ENCODE results near the gene NTN5. TPM values are rescaled to one million over a fixed set of nuclear protein-coding genes. Genes with fewer than 3 reads are reported as not detected.
"Not testable (repeated sequence)": the region's sequence is repeated elsewhere in the genome, so short reads cannot be mapped to it uniquely, and the experiment has no call there.

NTN5 gene
- polyA plus RNA-seq, 2 donors, result 0.25 to 0.39 TPM

- Histone ChIP-seq H3K4me3 (ENCODE audit: low read depth in 1 of 2, low read length in 2 of 2) (no peak overlapping the region), H3K27ac (ENCODE audit: low read depth in 2 of 2, low read length in 1 of 2) (peak overlapping the region; percentile 93 to 99), H3K9me3 (ENCODE audit: control insufficient read depth in 2 of 2, insufficient read depth in 1 of 2, low read depth in 1 of 2, low read length in 1 of 2) (no peaks in the 10 kb centered on the region), H3K27me3 (ENCODE audit: control insufficient read depth in 1 of 2, insufficient read depth in 2 of 2, low read length in 2 of 2) (no peaks in the 10 kb centered on the region), H3K4me1 (ENCODE audit: control insufficient read depth in 2 of 2, insufficient read depth in 2 of 2, low read length in 1 of 2) (peaks cover 0 to 10% of the 10 kb centered on the region in 2 donors), H3K36me3 (ENCODE audit: control insufficient read depth in 2 of 2, insufficient read depth in 2 of 2, low read length in 1 of 2) (peaks cover 0 to 7% of the 10 kb centered on the region in 2 donors)
- WGBS, 2 donors, result 51 to 52% methylated on average over 22 of the region's 22 CpGs
Observed at GRCh38 chr19:48633148-48634035, 39.4 kb downstream of the NTN5 start.

DNA sequence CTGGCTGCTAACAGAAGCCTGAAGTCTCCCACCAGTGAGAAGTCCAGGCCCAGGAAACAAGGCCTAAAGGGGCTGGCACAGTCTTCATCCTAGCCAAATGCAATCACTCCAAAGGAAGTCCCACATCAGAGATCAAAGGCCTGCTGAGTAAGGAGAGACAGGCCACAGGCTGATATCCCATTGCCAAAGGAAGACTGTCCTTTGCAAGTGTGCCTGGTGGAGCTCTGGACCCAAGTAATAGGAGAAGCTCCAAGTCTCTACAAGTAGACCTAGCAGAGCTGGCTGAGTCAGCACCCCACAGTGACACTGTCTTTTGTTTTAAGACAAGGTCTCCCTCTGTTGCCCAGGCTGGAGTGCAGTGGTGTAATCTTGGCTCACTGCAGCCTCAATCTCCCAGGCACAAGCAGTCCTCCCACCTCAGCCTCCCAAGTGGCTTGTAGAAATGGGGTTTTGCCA lies 40.1 kb downstream of the NTN5 start:
- Histone ChIP-seq H3K9me3 (ENCODE audit: control insufficient read depth in 2 of 2, insufficient read depth in 1 of 2, low read depth in 1 of 2, low read length in 1 of 2) (no peaks in the 10 kb centered on the region), H3K27me3 (ENCODE audit: control insufficient read depth in 1 of 2, insufficient read depth in 2 of 2, low read length in 2 of 2) (no peaks in the 10 kb centered on the region), H3K4me1 (ENCODE audit: control insufficient read depth in 2 of 2, insufficient read depth in 2 of 2, low read length in 1 of 2) (peaks cover 0 to 10% of the 10 kb centered on the region in 2 donors), H3K36me3 (ENCODE audit: control insufficient read depth in 2 of 2, insufficient read depth in 2 of 2, low read length in 1 of 2) (peaks cover 0 to 7% of the 10 kb centered on the region in 2 donors), H3K4me3 (ENCODE audit: low read depth in 1 of 2, low read length in 2 of 2) (no peak overlapping the region), H3K27ac (ENCODE audit: low read depth in 2 of 2, low read length in 1 of 2) (peak overlapping the region; percentile 93 to 99)

DNA sequence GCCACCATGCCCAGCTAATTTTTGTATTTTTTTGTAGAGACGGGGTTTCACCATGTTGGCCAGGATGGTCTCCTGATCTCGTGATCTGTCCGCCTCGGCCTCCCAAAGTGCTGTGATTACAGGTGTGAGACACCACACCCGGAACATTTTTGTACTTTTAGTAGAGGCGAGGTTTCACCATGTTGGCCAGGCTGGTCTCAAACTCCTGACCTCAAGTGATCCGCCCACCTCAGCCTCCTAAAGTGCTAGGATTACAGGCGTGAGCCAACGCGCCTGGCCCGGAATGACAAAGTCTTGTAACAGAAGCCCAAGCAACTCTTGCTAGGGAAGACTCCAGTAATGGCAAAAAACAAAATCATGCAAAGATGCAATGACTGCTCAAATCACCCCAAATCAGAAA lies 40.5 kb downstream of the NTN5 start:
- not testable (repeated sequence) for H3K27me3 ChIP-seq (ENCODE audit: control insufficient read depth in 1 of 2, insufficient read depth in 2 of 2, low read length in 2 of 2); H3K9me3 ChIP-seq (ENCODE audit: control insufficient read depth in 2 of 2, insufficient read depth in 1 of 2, low read depth in 1 of 2, low read length in 1 of 2); H3K4me3 ChIP-seq (ENCODE audit: low read depth in 1 of 2, low read length in 2 of 2); H3K36me3 ChIP-seq (ENCODE audit: control insufficient read depth in 2 of 2, insufficient read depth in 2 of 2, low read length in 1 of 2)
- 70 to 75% methylated on average over 11 of the region's 11 CpGs for WGBS, 2 donors
- H3K4me1 ChIP-seq (ENCODE audit: control insufficient read depth in 2 of 2, insufficient read depth in 2 of 2, low read length in 1 of 2), result peaks cover 0 to 12% of the 10 kb centered on the region in 2 donors
- peak overlapping the region; percentile 93 to 99 for H3K27ac ChIP-seq (ENCODE audit: low read depth in 2 of 2, low read length in 1 of 2)

DNA sequence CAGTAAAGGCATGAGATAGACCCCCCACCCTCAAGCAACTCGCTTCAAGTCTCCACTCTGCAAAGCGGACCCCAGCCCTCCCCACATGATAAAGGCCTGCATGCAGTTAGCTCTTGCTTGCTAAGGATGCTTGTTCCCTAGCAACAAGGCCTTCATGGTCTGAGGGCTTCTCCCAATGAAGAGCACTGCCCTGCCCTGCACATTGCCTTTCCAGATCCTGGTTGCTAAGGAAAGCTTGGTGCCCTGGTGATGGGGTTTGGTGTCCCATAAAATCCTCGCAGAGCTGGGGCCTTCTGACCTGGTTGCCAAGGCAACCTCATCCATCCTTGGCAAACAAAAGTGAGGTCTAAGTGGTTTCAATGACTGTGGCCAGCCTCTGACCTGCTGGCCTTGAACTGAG lies 41.6 kb downstream of the NTN5 start:
- H3K27ac ChIP-seq (ENCODE audit: low read depth in 2 of 2, low read length in 1 of 2), result peak overlapping the region in 1 of 2 donors; percentile 59
- 72 to 74% methylated on average over 3 of the region's 3 CpGs for WGBS, 2 donors
- peaks cover 0 to 7% of the 10 kb centered on the region in 2 donors for H3K36me3 ChIP-seq (ENCODE audit: control insufficient read depth in 2 of 2, insufficient read depth in 2 of 2, low read length in 1 of 2)
- no peaks in the 10 kb centered on the region for H3K9me3 ChIP-seq (ENCODE audit: control insufficient read depth in 2 of 2, insufficient read depth in 1 of 2, low read depth in 1 of 2, low read length in 1 of 2)
- H3K4me1 ChIP-seq (ENCODE audit: control insufficient read depth in 2 of 2, insufficient read depth in 2 of 2, low read length in 1 of 2), result peaks cover 0 to 15% of the 10 kb centered on the region in 2 donors
- no peaks in the 10 kb centered on the region for H3K27me3 ChIP-seq (ENCODE audit: control insufficient read depth in 1 of 2, insufficient read depth in 2 of 2, low read length in 2 of 2)
- H3K4me3 ChIP-seq (ENCODE audit: low read depth in 1 of 2, low read length in 2 of 2), result no peak overlapping the region

DNA sequence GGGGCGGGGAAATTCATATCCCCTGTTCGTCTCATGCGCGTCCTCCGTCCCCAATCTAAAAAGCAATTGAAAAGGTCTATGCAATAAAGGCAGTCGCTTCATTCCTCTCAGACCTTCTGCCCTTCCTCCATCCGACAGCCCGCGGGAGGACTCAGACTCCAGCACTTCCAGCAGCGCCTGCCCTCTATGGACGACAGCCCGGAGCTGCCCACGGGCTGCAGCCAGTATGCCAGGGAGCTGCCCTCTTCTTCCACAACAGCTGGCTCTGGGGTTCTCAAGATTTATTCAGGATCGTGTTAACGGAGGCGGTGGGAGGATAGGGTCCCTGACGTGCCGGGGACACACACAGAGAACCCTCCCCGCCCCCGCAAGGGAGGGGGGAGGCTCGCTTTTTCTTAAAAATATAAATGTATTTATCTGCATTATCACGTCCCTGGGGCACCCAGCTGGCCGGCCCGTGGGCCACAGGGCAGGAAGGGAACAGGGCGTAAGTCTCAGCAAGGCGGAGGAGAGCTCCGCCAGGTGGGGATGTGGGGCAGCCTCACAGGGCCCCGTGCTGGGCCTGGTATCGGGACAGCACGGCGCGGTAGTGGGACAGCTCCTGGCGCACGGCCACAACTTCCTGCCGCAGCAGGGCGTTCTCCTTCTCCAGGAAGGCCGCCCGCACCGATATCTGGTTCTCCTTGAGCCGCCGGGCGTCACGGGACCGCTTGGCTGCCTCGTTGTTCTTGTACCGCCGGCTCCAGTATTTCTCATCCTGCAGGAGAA lies 42.3 kb downstream of the NTN5 start:
- no peaks in the 10 kb centered on the region for H3K27me3 ChIP-seq (ENCODE audit: control insufficient read depth in 1 of 2, insufficient read depth in 2 of 2, low read length in 2 of 2)
- no peaks in the 10 kb centered on the region for H3K9me3 ChIP-seq (ENCODE audit: control insufficient read depth in 2 of 2, insufficient read depth in 1 of 2, low read depth in 1 of 2, low read length in 1 of 2)
- peak overlapping the region; percentile 59 to 66 for H3K27ac ChIP-seq (ENCODE audit: low read depth in 2 of 2, low read length in 1 of 2)
- no peak overlapping the region for H3K4me3 ChIP-seq (ENCODE audit: low read depth in 1 of 2, low read length in 2 of 2)
- H3K36me3 ChIP-seq (ENCODE audit: control insufficient read depth in 2 of 2, insufficient read depth in 2 of 2, low read length in 1 of 2), result peaks cover 0 to 9% of the 10 kb centered on the region in 2 donors
- 50 to 61% methylated on average over 41 to 47 of the region's 47 CpGs for WGBS, 2 donors
- H3K4me1 ChIP-seq (ENCODE audit: control insufficient read depth in 2 of 2, insufficient read depth in 2 of 2, low read length in 1 of 2), result peaks cover 0 to 21% of the 10 kb centered on the region in 2 donors

GRCh38 chr19:48629599-48630295 lies 43.1 kb downstream of the NTN5 start:
- Histone ChIP-seq H3K4me1 (ENCODE audit: control insufficient read depth in 2 of 2, insufficient read depth in 2 of 2, low read length in 1 of 2) (peaks cover 0 to 19% of the 10 kb centered on the region in 2 donors), H3K27ac (ENCODE audit: low read depth in 2 of 2, low read length in 1 of 2) (peak overlapping the region; percentile 22 to 66), H3K4me3 (ENCODE audit: low read depth in 1 of 2, low read length in 2 of 2) (no peak overlapping the region), H3K36me3 (ENCODE audit: control insufficient read depth in 2 of 2, insufficient read depth in 2 of 2, low read length in 1 of 2) (peaks cover 0 to 9% of the 10 kb centered on the region in 2 donors), H3K9me3 (ENCODE audit: control insufficient read depth in 2 of 2, insufficient read depth in 1 of 2, low read depth in 1 of 2, low read length in 1 of 2) (no peaks in the 10 kb centered on the region), H3K27me3 (ENCODE audit: control insufficient read depth in 1 of 2, insufficient read depth in 2 of 2, low read length in 2 of 2) (no peaks in the 10 kb centered on the region)
- 58 to 66% methylated on average over 48 of the region's 48 CpGs for WGBS, 2 donors

GRCh38 chr19:48629297-48629598 lies 43.6 kb downstream of the NTN5 start:
- H3K4me3 ChIP-seq (ENCODE audit: low read depth in 1 of 2, low read length in 2 of 2), result no peak overlapping the region
- H3K27ac ChIP-seq (ENCODE audit: low read depth in 2 of 2, low read length in 1 of 2), result peak overlapping the region in 1 of 2 donors; percentile 8
- H3K36me3 ChIP-seq (ENCODE audit: control insufficient read depth in 2 of 2, insufficient read depth in 2 of 2, low read length in 1 of 2), result peaks cover 0 to 9% of the 10 kb centered on the region in 2 donors
- no peaks in the 10 kb centered on the region for H3K27me3 ChIP-seq (ENCODE audit: control insufficient read depth in 1 of 2, insufficient read depth in 2 of 2, low read length in 2 of 2)
- H3K4me1 ChIP-seq (ENCODE audit: control insufficient read depth in 2 of 2, insufficient read depth in 2 of 2, low read length in 1 of 2), result peaks cover 0 to 18% of the 10 kb centered on the region in 2 donors
- WGBS, 2 donors, result 93% methylated on average over 22 of the region's 22 CpGs
- no peaks in the 10 kb centered on the region for H3K9me3 ChIP-seq (ENCODE audit: control insufficient read depth in 2 of 2, insufficient read depth in 1 of 2, low read depth in 1 of 2, low read length in 1 of 2)

- peak overlapping the region; percentile 8 to 56 for H3K27ac ChIP-seq (ENCODE audit: low read depth in 2 of 2, low read length in 1 of 2)
Observed at GRCh38 chr19:48628486-48629296, 44.1 kb downstream of the NTN5 start.

More at GRCh38 chr19:48628486-48629296, 44.1 kb downstream of the NTN5 start:
- WGBS, 2 donors, result 74 to 80% methylated on average over 34 of the region's 34 CpGs
- H3K4me1 ChIP-seq (ENCODE audit: control insufficient read depth in 2 of 2, insufficient read depth in 2 of 2, low read length in 1 of 2), result peaks cover 0 to 15% of the 10 kb centered on the region in 2 donors
- no peaks in the 10 kb centered on the region for H3K27me3 ChIP-seq (ENCODE audit: control insufficient read depth in 1 of 2, insufficient read depth in 2 of 2, low read length in 2 of 2)
- H3K36me3 ChIP-seq (ENCODE audit: control insufficient read depth in 2 of 2, insufficient read depth in 2 of 2, low read length in 1 of 2), result peaks cover 0 to 9% of the 10 kb centered on the region in 2 donors
- H3K9me3 ChIP-seq (ENCODE audit: control insufficient read depth in 2 of 2, insufficient read depth in 1 of 2, low read depth in 1 of 2, low read length in 1 of 2), result no peaks in the 10 kb centered on the region
- H3K4me3 ChIP-seq (ENCODE audit: low read depth in 1 of 2, low read length in 2 of 2), result no peak overlapping the region
